Right hindlimb (tissue), 1 donor: ENCODE results near the gene PIF1.
A peak's percentile ranks its signal among the peaks of the same experiment; 100 is the strongest.

Experiments used
- DNase-seq: peaks from one replicate; pipeline ENCODE4 v3.0.0-alpha.2; 2018

PIF1 gene, protein sequence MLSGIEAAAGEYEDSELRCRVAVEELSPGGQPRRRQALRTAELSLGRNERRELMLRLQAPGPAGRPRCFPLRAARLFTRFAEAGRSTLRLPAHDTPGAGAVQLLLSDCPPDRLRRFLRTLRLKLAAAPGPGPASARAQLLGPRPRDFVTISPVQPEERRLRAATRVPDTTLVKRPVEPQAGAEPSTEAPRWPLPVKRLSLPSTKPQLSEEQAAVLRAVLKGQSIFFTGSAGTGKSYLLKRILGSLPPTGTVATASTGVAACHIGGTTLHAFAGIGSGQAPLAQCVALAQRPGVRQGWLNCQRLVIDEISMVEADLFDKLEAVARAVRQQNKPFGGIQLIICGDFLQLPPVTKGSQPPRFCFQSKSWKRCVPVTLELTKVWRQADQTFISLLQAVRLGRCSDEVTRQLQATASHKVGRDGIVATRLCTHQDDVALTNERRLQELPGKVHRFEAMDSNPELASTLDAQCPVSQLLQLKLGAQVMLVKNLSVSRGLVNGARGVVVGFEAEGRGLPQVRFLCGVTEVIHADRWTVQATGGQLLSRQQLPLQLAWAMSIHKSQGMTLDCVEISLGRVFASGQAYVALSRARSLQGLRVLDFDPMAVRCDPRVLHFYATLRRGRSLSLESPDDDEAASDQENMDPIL

DNA sequence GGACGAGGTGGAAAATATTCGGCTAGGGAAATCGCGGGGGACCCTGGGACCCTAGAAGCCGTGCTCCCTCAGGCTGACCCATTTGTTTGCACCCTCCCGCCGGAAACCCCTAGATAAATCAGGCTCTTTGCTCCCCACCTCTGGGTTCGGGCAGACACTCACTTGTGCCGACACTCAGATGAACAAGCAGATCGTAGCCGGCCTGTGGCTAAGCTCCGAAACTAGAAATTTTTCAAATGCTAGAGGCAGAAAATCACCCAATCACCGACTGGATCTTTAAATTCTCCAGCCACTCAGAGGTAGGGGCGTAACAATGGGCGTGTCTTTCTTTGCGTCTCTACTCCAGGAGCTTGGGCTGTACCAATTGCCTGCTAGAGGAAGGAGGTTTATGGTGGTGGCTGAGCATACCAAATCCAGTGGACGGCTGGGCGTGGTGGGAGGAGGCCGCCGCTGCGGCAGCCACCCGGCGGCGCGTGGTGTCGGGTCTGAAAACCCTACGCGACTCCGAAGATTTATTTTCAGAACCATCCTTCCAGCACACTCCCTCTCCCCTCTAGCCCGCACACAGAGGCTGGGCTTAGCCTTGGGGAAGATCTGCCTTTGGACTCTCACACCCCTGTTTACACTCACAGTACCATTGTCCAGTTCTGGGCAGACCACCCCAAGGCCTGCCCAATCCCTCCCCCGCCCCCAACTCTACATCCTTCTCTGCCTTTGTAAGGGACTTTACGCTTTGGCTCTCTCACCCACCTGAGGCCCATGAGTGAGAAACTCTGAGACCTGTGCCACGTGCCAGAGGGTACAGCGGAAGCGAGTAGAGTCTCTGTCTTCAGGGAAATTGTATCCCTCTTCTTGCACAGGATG is at the start of gene PIF1:
Gene PIF1, minus strand, starts transcription at position 217 of the 864 bp plus-strand sequence. CDS start 1,312 bp downstream, outside the sequence.
- DNase-seq: peak; percentile 96

DNA sequence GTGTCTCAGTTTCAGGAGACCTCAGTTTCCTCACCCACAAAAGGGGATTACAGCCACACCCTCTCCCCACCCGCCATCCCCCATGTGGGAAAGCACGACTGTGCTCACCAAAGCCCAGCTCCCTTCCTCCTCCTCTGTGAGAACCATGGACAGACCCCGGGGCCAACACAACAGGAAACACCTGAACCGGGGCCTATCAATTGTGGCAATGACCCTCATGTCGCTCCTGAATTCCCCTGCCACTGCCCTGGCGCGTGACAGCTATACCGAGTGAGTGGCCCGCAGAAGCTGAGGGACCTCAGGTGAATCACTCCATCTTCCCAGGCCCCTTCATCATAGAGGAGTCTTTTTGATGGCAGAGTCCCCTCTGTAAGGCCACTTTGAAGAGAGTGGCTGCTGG is 44.9 kb upstream of the PIF1 start:
- no peak for DNase-seq

DNA sequence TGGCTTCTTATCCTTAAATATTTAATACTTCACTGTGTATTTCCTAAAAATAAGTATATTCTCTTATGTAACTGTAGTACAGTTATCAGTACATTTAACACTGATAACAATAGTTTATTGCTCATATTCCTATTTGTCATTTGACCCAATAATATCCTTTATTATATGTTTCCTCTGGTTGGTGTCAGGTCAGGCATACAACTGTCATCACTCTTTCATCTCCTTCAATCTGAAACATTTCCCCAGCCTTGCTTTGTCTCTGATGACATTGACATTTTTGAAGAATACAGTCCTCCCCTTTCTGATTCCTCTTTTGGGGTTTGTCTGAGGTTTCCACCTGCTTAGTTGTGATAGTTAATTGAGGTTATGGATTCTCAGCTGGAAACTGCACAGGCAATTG is 44.1 kb upstream of the PIF1 start:
- DNase-seq: no peak

DNA sequence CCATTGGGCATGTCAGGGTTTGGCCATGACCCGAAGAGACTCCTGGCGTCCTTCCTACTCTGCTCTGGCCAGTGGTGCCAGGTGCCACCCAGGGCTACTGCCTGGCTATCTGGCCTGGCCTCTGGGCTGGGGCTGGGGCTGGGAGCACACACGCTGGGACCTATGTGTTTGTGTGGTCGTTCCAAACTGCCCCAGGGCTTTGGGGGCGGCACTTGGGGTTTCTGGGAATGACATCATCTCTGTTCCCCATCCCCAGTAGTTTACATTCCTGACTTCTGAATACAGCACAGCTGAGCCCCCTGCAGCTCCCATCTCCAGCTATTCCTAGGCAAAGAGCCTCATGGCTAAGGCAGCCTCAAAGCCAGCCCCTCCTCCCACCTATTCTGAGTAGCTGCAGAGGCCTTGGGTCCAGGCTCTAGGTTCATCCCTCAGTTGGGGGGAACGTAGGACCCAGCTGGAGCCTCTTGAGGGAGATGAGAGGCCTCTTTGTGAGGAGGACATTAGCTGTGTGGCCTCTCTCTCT is 40.6 kb upstream of the PIF1 start:
- no peak for DNase-seq

DNA sequence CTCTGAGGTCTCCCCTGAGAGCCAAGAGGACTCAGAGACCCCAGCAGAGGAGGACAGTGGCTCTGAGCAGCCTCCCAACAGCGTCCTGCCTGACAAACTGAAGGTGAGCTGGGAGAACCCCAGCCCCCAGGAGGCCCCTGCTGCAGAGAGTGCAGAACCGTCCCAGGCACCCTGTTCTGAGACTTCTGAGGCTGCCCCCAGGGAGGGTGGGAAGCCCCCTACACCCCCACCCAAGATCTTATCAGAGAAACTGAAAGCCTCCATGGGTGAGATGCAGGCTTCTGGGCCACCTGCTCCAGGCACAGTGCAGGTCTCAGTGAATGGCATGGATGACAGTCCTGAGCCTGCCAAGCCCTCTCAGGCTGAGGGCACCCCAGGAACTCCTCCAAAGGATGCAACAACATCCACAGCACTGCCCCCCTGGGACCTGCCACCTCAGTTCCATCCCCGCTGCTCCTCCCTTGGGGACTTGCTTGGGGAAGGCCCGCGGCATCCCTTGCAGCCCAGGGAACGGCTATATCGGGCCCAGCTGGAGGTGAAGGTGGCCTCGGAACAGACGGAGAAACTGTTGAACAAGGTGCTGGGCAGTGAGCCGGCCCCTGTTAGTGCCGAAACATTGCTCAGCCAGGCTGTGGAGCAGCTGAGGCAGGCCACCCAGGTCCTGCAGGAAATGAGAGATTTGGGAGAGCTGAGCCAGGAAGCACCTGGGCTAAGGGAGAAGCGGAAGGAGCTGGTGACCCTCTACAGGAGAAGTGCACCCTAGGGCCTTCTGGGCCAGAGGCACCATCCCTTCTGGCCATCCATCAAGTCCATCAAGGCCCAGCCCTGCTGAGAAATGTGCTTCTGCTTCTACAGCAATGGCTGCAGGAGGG is 39.9 kb upstream of the PIF1 start:
- DNase-seq: no peak

DNA sequence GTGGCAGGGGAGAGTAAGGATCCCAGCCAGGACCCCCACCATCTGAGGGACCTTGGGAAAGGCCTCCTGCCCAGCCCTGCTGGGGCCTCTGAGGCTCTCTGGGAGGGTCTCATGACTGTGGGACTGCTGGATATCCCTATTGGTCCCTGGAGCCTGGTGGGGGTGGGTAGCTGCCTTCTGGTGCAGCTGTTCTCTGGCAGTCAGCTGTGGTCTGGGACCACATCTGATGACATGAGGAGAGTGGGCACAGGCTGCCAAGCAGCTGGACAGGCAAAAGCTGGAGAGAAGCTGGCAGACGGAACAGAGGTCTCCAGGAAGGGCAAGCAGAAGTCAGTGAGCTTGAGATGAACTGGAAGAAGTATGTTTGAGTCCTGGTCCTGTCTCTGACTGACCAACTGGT is 38.6 kb upstream of the PIF1 start:
- peak; percentile 85 for DNase-seq

DNA sequence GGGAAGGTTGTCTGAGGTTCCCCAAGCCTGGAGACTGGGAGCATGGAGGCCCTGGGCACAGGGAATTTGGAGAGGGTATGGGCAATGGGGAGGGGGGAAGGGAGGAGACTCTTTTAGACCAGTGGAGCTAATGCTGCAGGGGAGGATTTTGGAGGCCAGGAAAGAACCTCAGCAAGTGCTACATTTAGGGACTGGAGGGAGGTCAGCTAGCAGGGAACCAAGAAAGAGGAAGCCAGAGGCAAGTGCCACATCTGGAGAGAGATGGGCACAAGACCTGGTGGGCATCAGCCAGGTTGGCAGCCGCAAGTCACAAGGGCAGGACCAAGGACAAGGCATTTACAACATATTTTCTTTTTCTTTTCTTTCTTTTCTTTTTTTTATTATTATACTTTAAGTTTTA is 37.0 kb upstream of the PIF1 start:
- no peak for DNase-seq

DNA sequence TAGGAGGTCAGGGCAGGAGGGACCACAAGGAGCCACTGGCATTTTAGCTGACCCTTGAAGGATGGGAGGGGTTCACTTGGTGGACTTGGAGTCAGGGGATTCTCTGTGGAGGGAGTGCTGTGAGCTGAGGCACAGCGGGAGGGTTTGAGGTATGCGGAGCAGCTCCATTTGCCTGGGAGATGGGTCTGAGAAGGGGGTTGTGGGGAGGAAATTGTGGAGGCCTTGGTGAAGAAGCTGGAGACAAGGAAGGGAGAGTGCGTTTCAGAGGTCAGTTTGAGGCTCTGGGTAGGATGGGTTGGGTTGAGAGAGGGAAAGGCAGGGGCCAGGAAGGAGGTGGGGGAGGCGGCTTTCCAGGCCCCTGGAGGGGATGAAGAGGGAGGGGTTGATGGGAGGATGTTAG is 36.5 kb upstream of the PIF1 start:
- no peak for DNase-seq

DNA sequence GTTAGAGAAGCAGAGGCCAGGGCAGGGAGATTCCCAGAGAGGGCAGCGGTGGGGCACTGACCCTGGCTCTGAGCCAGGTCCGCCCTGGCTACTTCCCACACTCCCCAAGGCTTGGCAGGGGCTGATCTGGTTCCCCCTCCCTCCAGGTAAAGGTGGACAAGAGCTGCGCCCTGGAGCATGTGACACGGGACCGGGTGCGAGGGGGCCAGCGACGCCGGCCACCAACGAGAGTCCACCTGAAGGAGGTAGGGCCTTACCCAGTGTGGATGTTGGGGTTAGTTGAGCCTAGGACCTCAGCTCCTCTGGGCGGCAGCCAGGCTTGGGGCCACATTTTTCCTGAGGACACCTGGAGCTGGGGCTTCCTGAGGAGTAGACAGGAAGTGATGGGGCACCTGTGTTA is 35.9 kb upstream of the PIF1 start:
- DNase-seq: no peak

DNA sequence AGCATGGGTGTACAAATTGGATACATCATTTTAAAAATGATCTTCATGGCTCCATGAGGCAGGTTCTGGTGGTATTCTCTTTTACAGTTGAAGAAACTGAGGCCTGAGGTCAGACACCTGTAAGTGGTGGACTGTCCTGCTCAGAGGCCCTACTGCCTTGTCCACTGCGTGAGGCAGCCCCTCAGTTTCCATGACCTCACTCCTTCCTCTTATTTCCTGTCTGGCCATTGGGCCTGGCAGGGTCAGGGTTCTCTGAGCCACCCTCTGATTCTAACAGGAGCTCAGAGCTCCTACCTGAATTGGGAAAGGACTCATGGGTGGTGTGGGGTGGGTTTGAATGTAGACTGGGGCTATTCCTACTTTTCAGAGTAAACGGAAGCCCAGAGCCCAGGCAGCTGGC is 33.8 kb upstream of the PIF1 start:
- DNase-seq: no peak

DNA sequence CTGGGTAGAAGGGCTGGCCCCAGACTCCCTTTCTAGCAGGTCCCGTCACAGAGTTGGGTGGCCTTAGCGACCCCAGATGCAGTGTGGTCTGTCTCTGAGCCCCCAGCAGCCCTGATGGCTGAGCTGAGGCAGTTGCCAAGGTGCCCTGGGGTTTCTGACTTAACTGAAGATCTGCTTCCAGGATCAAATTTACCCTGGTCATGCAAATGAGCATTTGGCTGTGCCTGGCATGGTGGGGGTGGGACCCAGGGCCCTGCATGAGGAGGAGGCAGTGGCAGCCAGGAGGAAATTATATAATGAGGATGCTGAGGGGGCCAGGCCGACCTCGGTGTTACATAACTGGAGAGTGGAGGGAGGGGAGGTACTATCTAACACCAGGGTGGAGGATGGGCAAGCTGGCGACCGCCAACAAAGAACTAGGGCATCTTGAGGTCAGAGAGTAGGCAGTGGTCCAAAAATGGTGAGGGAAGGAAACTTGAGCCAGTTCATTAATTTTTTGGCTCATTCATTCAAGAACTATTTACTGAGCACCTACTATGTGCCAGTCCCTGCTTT is 32.7 kb upstream of the PIF1 start:
- DNase-seq: no peak

DNA sequence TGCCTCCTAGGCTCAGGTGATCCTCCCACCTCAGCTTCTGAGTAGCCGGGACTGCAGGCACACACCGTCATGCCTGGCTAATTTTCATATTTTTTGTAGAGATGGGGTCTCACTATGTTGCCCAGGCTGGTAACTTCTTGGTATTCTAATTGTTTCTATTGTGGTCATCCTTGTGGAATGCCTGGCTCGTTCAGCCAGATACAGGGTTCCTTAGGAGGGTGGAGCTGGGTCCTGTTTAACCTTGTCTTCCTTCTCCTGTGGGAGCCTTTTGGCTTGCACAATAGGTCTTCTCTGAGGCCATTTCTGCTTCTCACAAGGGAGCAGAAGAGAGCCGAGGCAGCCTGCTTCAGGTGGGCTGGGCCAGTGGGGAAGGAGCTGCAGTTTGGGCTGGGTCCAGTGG is 32.0 kb upstream of the PIF1 start:
- no peak for DNase-seq

DNA sequence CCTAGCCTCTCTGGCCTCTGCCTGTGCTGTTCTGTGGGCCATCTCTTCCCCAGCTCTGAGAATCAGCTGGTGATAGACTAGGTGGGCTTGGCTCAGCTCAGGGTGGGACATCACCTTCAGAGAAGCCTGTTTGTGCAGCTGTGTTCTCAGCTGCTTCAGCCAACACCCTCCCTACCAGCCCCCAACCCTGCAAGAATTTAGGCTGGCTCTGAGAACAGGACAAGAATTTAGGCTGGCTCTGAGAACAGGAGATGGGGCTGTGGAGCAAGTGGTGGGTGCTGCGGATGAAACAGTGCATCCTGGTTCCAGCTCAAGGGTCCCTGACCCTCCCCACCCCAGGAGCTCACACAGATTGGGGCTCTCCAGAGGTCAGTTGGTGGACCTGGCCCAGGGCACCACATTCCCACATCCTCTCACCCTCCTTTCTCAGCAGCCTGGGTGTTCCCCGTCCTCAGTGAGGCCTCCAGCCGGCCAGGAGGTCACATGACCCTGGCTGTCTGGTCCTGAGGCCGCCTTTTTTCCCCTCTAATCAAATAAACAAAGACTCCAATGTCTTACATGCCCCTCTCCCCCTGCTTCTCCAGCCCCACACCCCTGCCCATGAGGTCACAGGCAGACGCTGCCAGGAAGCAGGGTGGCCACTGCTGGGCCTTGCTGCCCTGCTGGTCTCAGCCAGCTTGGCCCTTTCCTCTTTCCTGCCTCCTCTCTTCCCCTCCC is 31.1 kb upstream of the PIF1 start:
- peak; percentile 81 for DNase-seq

DNA sequence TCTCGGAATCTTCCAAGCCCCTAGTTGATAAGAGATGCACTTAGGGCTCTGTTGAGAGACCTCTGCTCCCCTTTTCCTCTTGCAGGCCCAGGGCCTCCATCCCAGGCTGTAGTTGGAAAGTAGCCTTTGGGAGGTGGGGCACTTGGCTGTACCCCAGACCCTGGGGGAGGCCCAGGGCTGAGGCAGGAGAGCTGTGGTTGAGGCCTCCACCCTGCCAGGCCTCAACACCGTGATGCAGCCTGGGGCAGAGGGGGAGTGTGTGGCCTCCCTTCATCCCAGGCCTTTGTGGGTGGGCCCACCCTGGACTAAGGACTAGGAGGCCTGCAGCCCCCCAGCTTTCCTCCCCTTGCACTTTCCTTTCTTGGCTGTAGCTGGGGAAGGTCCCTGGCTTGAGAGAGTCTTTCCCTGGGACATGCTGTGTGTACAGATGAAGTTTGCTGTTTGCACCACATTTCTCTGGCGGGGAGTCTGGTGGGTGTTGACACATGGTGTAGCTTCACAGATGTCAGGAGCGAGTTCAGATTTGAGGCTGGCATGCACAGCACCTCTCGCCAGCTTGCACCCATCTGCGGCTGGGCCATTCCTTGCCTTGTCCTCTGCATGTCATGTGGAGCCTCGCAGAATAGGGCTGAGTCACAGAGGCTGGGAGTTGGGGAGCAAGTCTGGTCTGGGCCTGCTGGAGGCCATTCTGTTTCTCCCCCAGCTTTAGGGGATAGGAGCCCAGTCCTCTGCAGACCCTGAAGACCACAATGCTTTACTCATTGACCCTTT is 29.9 kb upstream of the PIF1 start:
- DNase-seq: no peak

DNA sequence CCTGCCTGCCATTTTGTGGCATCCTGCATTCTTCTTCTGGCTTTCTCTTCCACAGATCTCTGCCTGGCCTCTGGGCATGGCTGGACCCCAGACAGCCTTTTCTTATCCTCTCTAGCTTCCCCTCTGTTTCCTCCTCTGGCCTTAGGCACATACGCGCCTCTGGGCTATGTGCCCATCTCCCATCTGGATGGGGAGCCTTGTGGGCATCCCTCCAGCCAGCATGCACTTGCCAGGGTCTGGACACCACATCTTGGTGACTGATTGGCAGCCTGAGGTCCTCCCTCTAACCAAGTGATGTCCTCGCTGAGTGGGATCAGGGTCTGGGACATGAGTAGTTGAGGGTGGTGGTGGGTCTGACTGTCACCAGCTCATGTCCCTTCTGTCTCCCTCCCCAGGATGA is 29.1 kb upstream of the PIF1 start:
- no peak for DNase-seq

DNA sequence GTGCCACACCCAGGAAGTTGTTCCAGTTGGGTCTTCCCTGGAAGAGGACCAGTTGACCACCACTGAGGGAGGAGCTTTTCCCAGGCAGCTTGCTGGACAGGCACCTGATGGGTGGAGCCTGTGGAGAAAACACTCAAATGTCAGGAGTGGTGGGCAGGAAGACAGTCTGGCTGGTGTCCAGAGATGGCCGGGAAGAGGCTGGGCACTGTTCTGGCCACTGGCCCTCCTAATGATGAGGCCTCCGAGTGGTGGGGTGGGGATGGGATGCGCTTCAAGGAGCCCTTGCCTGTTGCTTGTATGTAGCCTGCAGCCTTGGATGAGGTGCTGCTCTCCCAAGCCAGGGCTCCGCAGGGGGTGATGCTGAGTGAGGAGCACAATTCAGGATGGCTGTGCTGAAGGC is 28.6 kb upstream of the PIF1 start:
- DNase-seq: no peak

DNA sequence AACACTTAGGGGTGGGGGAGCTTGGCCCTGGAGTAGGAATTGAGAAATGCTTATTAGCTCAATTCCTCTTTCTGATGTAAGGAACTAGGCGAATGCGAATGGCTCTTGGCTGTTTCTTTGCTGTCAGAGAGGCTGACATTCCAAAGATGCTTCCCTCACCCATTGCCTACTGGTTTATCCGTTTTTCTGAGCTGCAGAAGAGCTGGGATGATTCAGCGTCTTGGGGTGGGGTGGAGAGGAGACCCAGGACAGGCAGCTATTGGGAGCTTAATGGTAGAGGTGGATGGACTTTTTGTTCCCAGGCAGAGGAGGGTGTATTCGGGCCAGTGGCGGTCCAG is 26.0 kb upstream of the PIF1 start:
- DNase-seq: no peak

DNA sequence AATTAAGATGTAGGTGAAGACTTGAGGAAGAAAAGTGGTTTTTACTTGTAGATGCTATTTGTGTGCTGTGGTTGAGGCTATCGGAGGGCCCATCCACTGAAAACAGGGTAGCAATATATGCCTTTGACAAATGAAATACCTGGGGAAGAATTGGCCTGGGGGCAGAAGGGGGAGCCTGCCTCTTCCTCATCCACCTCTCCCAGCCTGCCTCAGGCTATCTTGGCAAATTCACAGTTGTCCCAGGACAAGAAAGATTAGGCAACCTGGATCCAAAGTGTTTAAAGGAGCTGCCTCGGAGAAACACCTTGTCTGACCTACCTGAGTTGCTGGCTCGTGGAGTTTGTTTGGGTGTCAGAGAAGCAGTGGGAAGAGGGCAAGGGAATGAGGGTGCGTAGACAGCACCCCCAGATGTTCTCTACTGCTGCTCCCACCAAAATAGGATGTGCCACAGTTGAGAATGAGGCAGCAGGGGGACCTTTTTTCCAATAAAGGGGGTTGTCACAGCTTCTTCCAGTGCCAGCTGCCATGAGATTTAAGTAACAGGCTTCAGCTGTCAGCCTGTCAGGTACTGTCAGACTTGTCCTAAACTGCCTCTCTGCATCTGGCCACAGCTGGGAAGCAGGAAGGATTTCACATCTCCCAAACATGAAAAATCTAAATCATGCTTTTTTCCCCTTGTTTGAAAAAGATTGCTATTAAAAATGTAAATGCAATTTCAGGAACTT is 25.5 kb upstream of the PIF1 start:
- DNase-seq: no peak

DNA sequence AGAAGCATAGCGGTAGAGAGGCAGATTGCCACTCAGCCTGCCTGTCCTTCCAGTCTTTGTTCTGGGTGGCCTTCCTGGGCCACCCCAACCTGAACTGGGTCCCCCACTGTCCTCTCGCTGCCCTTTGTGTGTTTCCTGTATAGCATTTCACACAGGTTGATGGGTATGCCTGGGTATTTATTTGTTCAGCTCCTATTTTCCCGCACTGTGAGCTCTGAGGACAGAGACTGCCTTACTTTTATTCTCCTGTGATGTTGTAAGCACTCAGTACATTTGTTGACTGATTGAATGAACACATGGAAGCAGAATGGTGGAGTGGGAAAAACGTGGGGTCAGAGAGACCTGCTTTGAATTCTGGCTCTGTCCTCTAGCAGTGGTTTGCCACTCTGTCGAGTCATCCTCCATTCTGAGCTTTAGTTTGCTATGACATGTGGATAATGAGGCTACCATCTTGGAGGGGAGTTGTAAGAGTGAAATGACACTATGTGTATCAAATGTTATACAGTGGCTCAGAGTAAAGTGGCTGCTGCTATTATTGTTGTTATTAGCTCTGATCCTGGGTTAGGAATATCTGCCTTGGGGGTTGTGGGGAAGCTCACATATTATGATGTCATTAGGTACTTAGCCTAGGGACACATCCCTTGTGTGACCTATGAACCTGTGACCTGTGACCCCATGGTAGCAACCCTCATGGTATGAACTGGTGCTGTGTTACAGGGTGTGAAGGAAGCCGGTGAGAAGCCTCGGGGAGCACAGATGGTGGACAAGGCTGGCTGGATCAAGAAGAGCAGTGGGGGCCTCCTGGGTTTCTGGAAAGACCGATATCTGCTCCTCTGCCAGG is 22.6 kb upstream of the PIF1 start:
- DNase-seq: no peak
